ENCODE measurements around the gene SPOCK3. TPM values are rescaled to one million over a fixed set of nuclear protein-coding genes. Genes with fewer than 3 reads are reported as not detected.

SPOCK3 gene
- total and polyA plus RNA-seq, 3 donors from 2014 or later: 0.16 to 1.5 (median 0.68) TPM

GRCh38 chr4:166838975-166839614, 395.2 kb downstream of the SPOCK3 start:
- Histone ChIP-seq H3K4me1 (no peaks in the 10 kb centered on the region), H3K27ac (no peak overlapping the region), H3K36me3 (ENCODE audit: low read depth, missing control alignments) (no peaks in the 10 kb centered on the region), H3K9me3 (no peaks in the 10 kb centered on the region), H3K4me3 (no peak overlapping the region), H3K27me3 (no peaks in the 10 kb centered on the region)
- intact Hi-C loops (cut with DNase I; ENCODE audit: low total_unique reads): no loop called here
- 79 to 86% methylated on average over 1 of the region's 1 CpG for WGBS, 2 donors
- TF ChIP-seq POLR2A (IDR thresholded peaks at IDR 0.05): no peak
- TF ChIP-seq, protein P1, sequence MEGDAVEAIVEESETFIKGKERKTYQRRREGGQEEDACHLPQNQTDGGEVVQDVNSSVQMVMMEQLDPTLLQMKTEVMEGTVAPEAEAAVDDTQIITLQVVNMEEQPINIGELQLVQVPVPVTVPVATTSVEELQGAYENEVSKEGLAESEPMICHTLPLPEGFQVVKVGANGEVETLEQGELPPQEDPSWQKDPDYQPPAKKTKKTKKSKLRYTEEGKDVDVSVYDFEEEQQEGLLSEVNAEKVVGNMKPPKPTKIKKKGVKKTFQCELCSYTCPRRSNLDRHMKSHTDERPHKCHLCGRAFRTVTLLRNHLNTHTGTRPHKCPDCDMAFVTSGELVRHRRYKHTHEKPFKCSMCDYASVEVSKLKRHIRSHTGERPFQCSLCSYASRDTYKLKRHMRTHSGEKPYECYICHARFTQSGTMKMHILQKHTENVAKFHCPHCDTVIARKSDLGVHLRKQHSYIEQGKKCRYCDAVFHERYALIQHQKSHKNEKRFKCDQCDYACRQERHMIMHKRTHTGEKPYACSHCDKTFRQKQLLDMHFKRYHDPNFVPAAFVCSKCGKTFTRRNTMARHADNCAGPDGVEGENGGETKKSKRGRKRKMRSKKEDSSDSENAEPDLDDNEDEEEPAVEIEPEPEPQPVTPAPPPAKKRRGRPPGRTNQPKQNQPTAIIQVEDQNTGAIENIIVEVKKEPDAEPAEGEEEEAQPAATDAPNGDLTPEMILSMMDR (IDR thresholded peaks at IDR 0.05): no peak
- DNase-seq: no peak

GRCh38 chr4:166836865-166837264, 397.4 kb downstream of the SPOCK3 start:
- no peaks in the 10 kb centered on the region for H3K27me3 ChIP-seq
- DNase-seq: no peak
- 93 to 98% methylated on average over 1 of the region's 1 CpG for WGBS, 2 donors
- H3K4me1 ChIP-seq: no peaks in the 10 kb centered on the region
- H3K4me3 ChIP-seq: no peak overlapping the region
- no peak overlapping the region for H3K27ac ChIP-seq
- no peaks in the 10 kb centered on the region for H3K9me3 ChIP-seq
- intact Hi-C loops (cut with DNase I; ENCODE audit: low total_unique reads): no loop called here
- H3K36me3 ChIP-seq (ENCODE audit: low read depth, missing control alignments): no peaks in the 10 kb centered on the region
- TF ChIP-seq POLR2A (IDR thresholded peaks at IDR 0.05): no peak
- TF ChIP-seq, protein P1 (IDR thresholded peaks at IDR 0.05): no peak

DNA sequence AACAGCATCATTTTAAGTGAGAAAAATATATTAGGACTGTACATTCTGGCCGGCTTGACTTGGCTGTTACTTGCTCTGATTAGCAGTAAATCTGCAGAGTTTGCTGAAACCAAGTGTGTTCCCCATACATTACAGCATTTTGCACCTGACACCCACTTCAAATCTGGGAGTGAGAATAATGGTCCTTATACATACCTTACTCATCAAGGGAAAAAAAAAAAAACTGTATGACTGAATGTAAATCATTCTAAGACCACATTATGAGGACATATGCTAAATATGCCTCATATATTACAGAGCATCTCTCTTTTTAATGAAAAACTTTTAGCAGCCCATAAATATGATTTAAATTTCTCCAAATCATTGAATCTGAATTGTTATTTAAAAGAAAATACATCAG, 406.7 kb downstream of the SPOCK3 start:
- Histone ChIP-seq H3K9me3 (no peaks in the 10 kb centered on the region), H3K4me1 (no peaks in the 10 kb centered on the region), H3K27ac (no peak overlapping the region), H3K4me3 (no peak overlapping the region), H3K27me3 (no peaks in the 10 kb centered on the region), H3K36me3 (ENCODE audit: low read depth, missing control alignments) (no peaks in the 10 kb centered on the region)
- intact Hi-C loops (cut with DNase I; ENCODE audit: low total_unique reads): no loop called here
- no peak for TF ChIP-seq POLR2A (IDR thresholded peaks at IDR 0.05)
- TF ChIP-seq, protein P1 (IDR thresholded peaks at IDR 0.05): no peak
- DNase-seq: no peak
- WGBS, 2 donors: 68 to 81% methylated on average over 1 of the region's 1 CpG

GRCh38 chr4:166827167-166827566, 407.1 kb downstream of the SPOCK3 start:
- no peaks in the 10 kb centered on the region for H3K27me3 ChIP-seq
- H3K4me3 ChIP-seq: no peak overlapping the region
- intact Hi-C loops (cut with DNase I; ENCODE audit: low total_unique reads): no loop called here
- no peak overlapping the region for H3K27ac ChIP-seq
- TF ChIP-seq, protein P1 (IDR thresholded peaks at IDR 0.05): no peak
- no peak for TF ChIP-seq POLR2A (IDR thresholded peaks at IDR 0.05)
- no peaks in the 10 kb centered on the region for H3K9me3 ChIP-seq
- 42 to 52% methylated on average over 1 of the region's 1 CpG for WGBS, 2 donors
- no peaks in the 10 kb centered on the region for H3K36me3 ChIP-seq (ENCODE audit: low read depth, missing control alignments)
- no peak for DNase-seq
- H3K4me1 ChIP-seq: no peaks in the 10 kb centered on the region

- no peak overlapping the region for H3K4me3 ChIP-seq
- no peak for DNase-seq
- no peaks in the 10 kb centered on the region for H3K9me3 ChIP-seq
- no peak overlapping the region for H3K27ac ChIP-seq
- no peaks in the 10 kb centered on the region for H3K36me3 ChIP-seq (ENCODE audit: low read depth, missing control alignments)
- intact Hi-C loops (cut with DNase I; ENCODE audit: low total_unique reads): no loop called here
- 62 to 68% methylated on average over 3 of the region's 3 CpGs for WGBS, 2 donors
- no peaks in the 10 kb centered on the region for H3K27me3 ChIP-seq
- TF ChIP-seq POLR2A (IDR thresholded peaks at IDR 0.05): no peak
- TF ChIP-seq, protein P1 (IDR thresholded peaks at IDR 0.05): no peak
- H3K4me1 ChIP-seq: no peaks in the 10 kb centered on the region
These were observed 410.4 kb downstream of the SPOCK3 start for GRCh38 chr4:166823848-166824247.
